PC-9 (cell line): ENCODE measurements around the gene SERPINE2. TPM values are rescaled to one million over a fixed set of nuclear protein-coding genes. Genes with fewer than 3 reads are reported as not detected.

ENCODE experiments used
- BruUV-seq: library from RNA; stranded (reverse); fragments of 400-500 nt; replicated peaks from 2 replicates; lab custom pipeline; 2021; lab: Mats Ljungman, UMichigan
- CTCF ChIA-PET: fragments of 300-600 bp; sonication (Branson Sonifier 250); formaldehyde crosslinking; loops from one replicate; lab custom pipeline; 2022; ENCODE audit warnings: antibody characterized with exemption; lab: Charles Lee
- POLR2A ChIA-PET: fragments of 300-600 bp; sonication (Branson Sonifier 250); formaldehyde crosslinking; loops from one replicate; lab custom pipeline; 2022; ENCODE audit warnings: antibody characterized with exemption; ENCODE audit not compliant: unreplicated experiment; lab: Charles Lee
- DNase-seq, 2 experiments: peaks; one replicate each; pipeline versions ENCODE4 v3.0.0 to v3.0.0-alpha.2; 2015 to 2022; ENCODE audit warnings: mixed read lengths in 1 of 2
- H2AFZ ChIP-seq: fragments of 200-600 bp; sonication (generic); 2 replicates; pipeline ENCODE4 v1.8.1; 2017; ENCODE audit warnings: antibody characterized with exemption
- H3F3A ChIP-seq: fragments of 200-600 bp; sonication (generic); 2 replicates; pipeline ENCODE4 v1.8.1; 2017; ENCODE audit warnings: antibody characterized with exemption, mild to moderate bottlenecking, low read depth; ENCODE audit not compliant: insufficient read depth
- H3K27ac ChIP-seq: fragments of 200-600 bp; sonication (generic); 2 replicates; pipeline ENCODE4 v1.6.1; 2016; ENCODE audit warnings: mixed run types
- H3K27me3 ChIP-seq: fragments of 200-600 bp; sonication (generic); 2 replicates; pipeline ENCODE4 v1.6.1; 2016; ENCODE audit warnings: low read depth, mixed run types; ENCODE audit not compliant: insufficient read depth
- H3K36me3 ChIP-seq: fragments of 200-600 bp; sonication (generic); 2 replicates; pipeline ENCODE4 v1.6.1; 2016; ENCODE audit warnings: low read depth, mixed run types
- H3K4me1 ChIP-seq: fragments of 200-600 bp; sonication (generic); replicated peaks from 2 replicates; pipeline ENCODE4 v1.6.1; 2016; ENCODE audit warnings: mixed run types; ENCODE audit not compliant: insufficient read depth
- H3K4me2 ChIP-seq: fragments of 200-600 bp; sonication (generic); 2 replicates; pipeline ENCODE4 v1.6.1; 2017; ENCODE audit warnings: mixed run types
- H3K4me3 ChIP-seq: fragments of 200-600 bp; sonication (generic); 2 replicates; pipeline ENCODE4 v1.6.1; 2016; ENCODE audit warnings: mixed run types
- H3K79me2 ChIP-seq: fragments of 200-600 bp; sonication (generic); 2 replicates; pipeline ENCODE4 v1.6.1; 2017; ENCODE audit warnings: low read depth, mixed run types
- H3K9me2 ChIP-seq: fragments of 200-600 bp; sonication (generic); 2 replicates; pipeline ENCODE4 v1.8.1; 2017; ENCODE audit warnings: mild to moderate bottlenecking; ENCODE audit not compliant: insufficient read depth
- H3K9me3 ChIP-seq: fragments of 200-600 bp; sonication (generic); 2 replicates; pipeline ENCODE4 v1.8.1; 2016; ENCODE audit warnings: low read depth; ENCODE audit not compliant: insufficient read depth
- H4K20me1 ChIP-seq: fragments of 200-600 bp; sonication (generic); 2 replicates; pipeline ENCODE4 v1.8.1; 2017; ENCODE audit not compliant: insufficient read depth
- EZH2 ChIP-seq: fragments of 200-600 bp; sonication (generic); IDR thresholded peaks from 2 replicates; pipeline ENCODE4 v1.8.0; 2017; ENCODE audit warnings: antibody characterized with exemption, low read depth
- intact Hi-C: fragments of 100-400 bp; cut with micrococcal nuclease; formaldehyde crosslinking; loops from one replicate; pipeline ENCODE4 v1.10.0; 2022; ENCODE audit not compliant: unreplicated experiment
- total RNA-seq: library from RNA; stranded (reverse); gene quantifications from 2 replicates; pipeline ENCODE4 v1.2.3, GENCODE V29; 2021
- TF ChIP-seq, protein P1 (sequence below): fragments of 200-600 bp; sonication (generic); conservative IDR thresholded peaks from 2 replicates; pipeline ENCODE4 v1.6.1; 2017; ENCODE audit warnings: mixed run types, antibody characterized with exemption, mild to moderate bottlenecking, moderate library complexity

The SERPINE2 gene
- total RNA-seq, 1 experiment from 2014 or later: 110 TPM

DNA sequence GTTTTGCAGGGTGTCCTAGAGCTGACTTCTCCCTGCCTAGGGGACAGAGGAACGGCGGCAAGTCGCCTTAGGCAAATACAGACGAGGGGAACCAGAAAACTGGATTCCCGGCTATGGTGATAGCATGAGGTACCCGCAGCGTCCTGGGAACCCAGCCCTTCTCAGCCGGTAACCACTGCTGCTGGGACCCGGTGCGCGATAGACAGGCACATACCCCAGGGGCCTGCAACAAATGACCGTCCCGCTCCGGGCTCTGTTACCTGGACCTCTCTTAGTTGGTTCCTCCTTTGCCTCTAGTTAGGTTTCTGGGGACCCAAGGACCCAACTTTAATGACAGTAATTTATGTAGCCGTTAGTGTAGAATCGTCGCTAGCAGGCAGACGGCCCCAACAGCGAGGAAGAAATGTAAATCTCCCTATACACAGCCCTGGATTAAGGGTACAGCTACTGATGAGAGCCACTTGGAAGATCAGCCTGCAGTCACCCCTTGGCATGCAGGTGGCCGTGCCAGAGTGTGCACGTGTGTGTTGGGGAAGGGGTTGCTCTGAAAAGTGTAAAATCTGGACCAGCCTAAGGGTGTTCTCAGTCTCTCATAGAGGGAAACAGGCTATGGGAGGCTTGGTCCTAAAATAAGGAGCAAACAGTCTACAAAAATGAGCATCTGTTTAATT lies 819 bp upstream of the SERPINE2 start:
- TSS peak; percentile 72 for BruUV-seq
- POLR2A ChIA-PET: interaction anchor here (0.5 to 1.0 kb wide), 3 partner anchors 23 to 269 kb away, joined by 3 to 6 read pairs (median 3); no protein-coding TSS in a partner anchor
- CTCF ChIA-PET: interaction anchor here (0.6 to 2.5 kb wide), 2 partner anchors 226 to 244 kb away, joined by 5 to 9 read pairs; no protein-coding TSS in a partner anchor

DNA sequence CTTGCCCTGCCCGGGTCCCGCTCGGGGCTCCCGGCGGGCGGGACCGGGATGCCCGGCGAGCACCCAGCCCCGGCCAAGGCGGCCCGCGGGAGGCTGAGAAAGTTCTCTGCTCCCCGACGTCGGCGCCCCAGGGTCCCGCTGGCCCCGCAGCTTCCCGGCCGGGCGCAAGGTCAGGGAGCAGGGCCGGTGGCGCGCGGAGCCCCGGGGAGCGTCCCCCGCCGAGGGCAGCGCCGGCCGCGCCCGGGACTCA lies 331 bp downstream of the SERPINE2 start:
- H3K36me3 ChIP-seq: no peaks in the 10 kb centered on the region
- ChIA-PET CTCF (interaction anchor here (0.6 to 2.5 kb wide), 2 partner anchors 241 to 246 kb away, joined by 3 to 9 read pairs; no protein-coding TSS in a partner anchor), POLR2A (interaction anchor here (0.7 to 1.0 kb wide), 3 partner anchors 231 to 1330 kb away, joined by 3 to 8 read pairs (median 3); no protein-coding TSS in a partner anchor)
- H3K9me2 ChIP-seq: no peaks in the 10 kb centered on the region
- H3K79me2 ChIP-seq: peaks cover 39% of the 10 kb centered on the region
- DNase-seq: no peak
- no peaks in the 10 kb centered on the region for H3K27me3 ChIP-seq
- peak overlapping the region; percentile 57 for H3K4me3 ChIP-seq
- H2AFZ ChIP-seq: peak overlapping the region; percentile 79
- H3K4me1 ChIP-seq: peaks cover 20% of the 10 kb centered on the region
- peaks cover 21% of the 10 kb centered on the region for H4K20me1 ChIP-seq
- no peak overlapping the region for H3K27ac ChIP-seq
- peaks cover 18% of the 10 kb centered on the region for H3F3A ChIP-seq
- no peaks in the 10 kb centered on the region for H3K9me3 ChIP-seq
- intact Hi-C loops: loop anchor here (1.0 to 2.0 kb wide), 8 partner anchors 45 to 318 kb away; no protein-coding TSS in a partner anchor
- TF ChIP-seq, protein P1, sequence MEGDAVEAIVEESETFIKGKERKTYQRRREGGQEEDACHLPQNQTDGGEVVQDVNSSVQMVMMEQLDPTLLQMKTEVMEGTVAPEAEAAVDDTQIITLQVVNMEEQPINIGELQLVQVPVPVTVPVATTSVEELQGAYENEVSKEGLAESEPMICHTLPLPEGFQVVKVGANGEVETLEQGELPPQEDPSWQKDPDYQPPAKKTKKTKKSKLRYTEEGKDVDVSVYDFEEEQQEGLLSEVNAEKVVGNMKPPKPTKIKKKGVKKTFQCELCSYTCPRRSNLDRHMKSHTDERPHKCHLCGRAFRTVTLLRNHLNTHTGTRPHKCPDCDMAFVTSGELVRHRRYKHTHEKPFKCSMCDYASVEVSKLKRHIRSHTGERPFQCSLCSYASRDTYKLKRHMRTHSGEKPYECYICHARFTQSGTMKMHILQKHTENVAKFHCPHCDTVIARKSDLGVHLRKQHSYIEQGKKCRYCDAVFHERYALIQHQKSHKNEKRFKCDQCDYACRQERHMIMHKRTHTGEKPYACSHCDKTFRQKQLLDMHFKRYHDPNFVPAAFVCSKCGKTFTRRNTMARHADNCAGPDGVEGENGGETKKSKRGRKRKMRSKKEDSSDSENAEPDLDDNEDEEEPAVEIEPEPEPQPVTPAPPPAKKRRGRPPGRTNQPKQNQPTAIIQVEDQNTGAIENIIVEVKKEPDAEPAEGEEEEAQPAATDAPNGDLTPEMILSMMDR: no peak
- TF ChIP-seq EZH2: no peak
- BruUV-seq: no TSS peak
- peak overlapping the region; percentile 77 for H3K4me2 ChIP-seq

More for the DNA sequence above, 819 bp upstream of the SERPINE2 start:
- Histone ChIP-seq H3K79me2 (peaks cover 27% of the 10 kb centered on the region), H3F3A (peaks cover 18% of the 10 kb centered on the region), H3K4me1 (peaks cover 20% of the 10 kb centered on the region), H3K4me3 (peak overlapping the region; percentile 57; the same call in 1 of the 2 replicates), H2AFZ (peak overlapping the region; percentile 87), H4K20me1 (peaks cover 16% of the 10 kb centered on the region), H3K9me3 (no peaks in the 10 kb centered on the region), H3K9me2 (no peaks in the 10 kb centered on the region), H3K4me2 (peak overlapping the region; percentile 77), H3K36me3 (no peaks in the 10 kb centered on the region), H3K27ac (no peak overlapping the region), H3K27me3 (no peaks in the 10 kb centered on the region)
- TF ChIP-seq, protein P1: peak; percentile 52; the same call in 1 of the 2 replicates
- TF ChIP-seq EZH2: no peak
- intact Hi-C loops: loop anchor here (1.0 to 2.0 kb wide), 6 partner anchors 47 to 317 kb away; no protein-coding TSS in a partner anchor
- no peak for DNase-seq

DNA sequence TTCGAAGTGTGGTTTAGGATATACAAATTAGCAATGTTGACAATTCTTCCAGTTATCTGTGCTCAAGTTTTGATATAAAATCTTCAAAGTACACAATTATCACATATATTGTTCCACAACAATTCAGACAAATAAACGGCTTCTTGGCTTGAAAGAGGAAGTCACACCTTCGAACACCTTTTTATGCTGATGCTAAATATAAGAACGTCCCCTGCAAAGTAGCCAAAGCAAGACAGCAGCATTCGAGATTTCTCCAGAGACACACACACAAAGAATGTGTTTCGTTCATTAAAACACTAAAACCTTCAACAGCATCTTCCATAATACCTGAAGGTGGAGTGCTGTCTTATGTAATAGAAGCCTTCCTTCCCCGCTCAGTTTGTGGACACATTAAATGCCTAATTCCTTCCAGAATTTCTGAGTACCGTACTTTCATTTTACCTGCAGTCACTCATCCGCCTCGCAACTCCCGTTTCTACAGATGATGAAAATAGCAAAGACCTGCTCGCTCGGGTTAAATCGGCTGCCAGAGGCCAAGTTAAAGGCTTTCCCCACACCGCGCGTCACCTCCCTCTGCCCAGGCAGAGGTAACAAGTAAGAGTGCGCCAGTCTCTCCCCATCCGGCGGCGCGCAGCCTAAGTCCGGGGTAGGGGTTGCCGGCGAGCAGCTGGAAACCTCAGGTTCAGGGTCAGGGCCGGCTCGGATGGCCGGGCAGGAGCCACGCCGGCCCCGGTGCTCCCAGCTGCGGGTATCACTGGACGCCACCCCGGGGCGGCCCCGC lies 847 bp downstream of the SERPINE2 start:
- no peaks in the 10 kb centered on the region for H3K27me3 ChIP-seq
- TF ChIP-seq EZH2: no peak
- TF ChIP-seq, protein P1: 0 out of 2 replicates have a peak, but pooled peaks have one; percentile 30
- ChIA-PET CTCF (interaction anchor here (2.5 kb wide), 1 partner anchor 246 kb away, joined by 9 read pairs; no protein-coding TSS in a partner anchor), POLR2A (interaction anchor here (0.7 to 1.0 kb wide), 3 partner anchors 231 to 1329 kb away, joined by 3 to 8 read pairs (median 3); no protein-coding TSS in a partner anchor)
- peak overlapping the region; percentile 77 for H3K4me2 ChIP-seq
- intact Hi-C loops: loop anchor here (1.0 to 2.0 kb wide), 5 partner anchors 45 to 319 kb away; no protein-coding TSS in a partner anchor
- peak overlapping the region; percentile 57 for H3K4me3 ChIP-seq
- H3K36me3 ChIP-seq: no peaks in the 10 kb centered on the region
- peak overlapping the region; percentile 79 for H2AFZ ChIP-seq
- BruUV-seq: TSS peak; percentile 47
- peaks cover 20% of the 10 kb centered on the region for H3K4me1 ChIP-seq
- peaks cover 18% of the 10 kb centered on the region for H3F3A ChIP-seq
- no peak overlapping the region for H3K27ac ChIP-seq
- H3K9me2 ChIP-seq: no peaks in the 10 kb centered on the region
- no peaks in the 10 kb centered on the region for H3K9me3 ChIP-seq
- DNase-seq: peak; percentile 61 to 74
- H4K20me1 ChIP-seq: peaks cover 21% of the 10 kb centered on the region
- H3K79me2 ChIP-seq: peaks cover 44% of the 10 kb centered on the region
